NCI-H1092 (cell line): ENCODE data around the gene IL1RAPL1.

Experiments used
- DNase-seq: peaks from one replicate; lab custom pipeline; 2025; lab: John Stamatoyannopoulos, UW

IL1RAPL1 gene

DNA sequence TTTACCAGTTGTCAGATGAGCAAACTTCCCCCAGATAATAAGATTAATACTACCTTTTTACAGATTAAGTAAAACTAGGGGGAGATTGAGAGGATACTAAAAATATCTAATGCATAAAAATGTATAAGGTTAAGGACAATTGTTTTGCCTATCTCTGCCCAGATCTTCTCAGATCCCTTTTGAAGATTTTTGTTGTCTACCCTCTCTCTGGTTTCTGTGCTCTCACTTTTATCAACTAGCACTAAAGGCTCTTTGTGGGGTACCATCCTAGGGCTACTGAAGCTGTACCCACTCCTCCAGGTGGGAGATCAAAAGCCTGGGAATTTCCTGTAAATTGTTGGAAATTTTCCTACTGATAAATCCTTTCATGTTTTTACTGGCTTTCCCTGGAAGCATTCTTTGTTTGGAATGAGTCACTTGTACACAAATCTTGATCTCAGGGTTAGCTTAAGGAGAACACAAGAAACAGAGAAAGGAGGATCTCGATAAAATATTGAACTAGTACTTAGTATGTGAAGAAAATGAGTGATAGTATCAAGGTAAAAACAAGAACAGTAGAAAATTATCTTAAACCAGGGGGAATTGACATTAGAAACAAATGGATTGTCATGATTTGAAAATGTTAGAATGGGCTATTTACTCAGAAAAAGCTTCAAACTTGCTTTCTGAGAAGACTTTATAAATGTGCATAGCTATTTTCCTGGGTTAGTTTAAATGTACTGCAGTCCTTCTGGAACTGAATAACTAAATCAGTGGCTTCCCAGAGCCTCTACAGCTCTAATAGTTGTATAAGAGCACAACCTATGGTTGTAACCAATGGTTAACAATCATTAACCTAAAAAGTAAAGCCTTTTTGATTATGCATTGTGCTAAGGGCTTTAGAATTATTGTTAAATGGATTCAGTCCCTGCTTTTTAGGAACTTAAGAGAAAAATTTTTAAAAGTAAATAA, 948.2 kb downstream of the IL1RAPL1 start:
- DNase-seq, result no peak

GRCh38 chrX:29541038-29541437, 953.8 kb downstream of the IL1RAPL1 start:
- no peak for DNase-seq

DNA sequence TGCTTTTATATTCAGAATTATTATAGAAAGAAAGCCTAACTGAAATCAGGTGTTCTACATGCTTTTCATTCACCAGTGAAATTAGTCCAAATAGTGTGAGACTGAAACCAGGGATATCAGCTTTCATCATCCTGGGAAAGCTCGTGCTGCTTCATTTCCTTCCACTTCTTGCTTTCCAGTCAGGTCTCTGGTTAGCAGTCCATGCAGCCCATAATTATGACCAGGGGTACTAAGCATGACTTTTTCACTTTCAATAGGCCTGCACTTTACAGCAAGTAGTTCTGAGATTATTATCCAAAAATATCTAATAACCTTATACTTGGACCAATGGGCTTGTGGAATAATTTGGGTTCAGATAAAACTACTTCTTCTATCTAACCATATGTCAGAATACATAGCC, 954.9 kb downstream of the IL1RAPL1 start:
- no peak for DNase-seq

DNA sequence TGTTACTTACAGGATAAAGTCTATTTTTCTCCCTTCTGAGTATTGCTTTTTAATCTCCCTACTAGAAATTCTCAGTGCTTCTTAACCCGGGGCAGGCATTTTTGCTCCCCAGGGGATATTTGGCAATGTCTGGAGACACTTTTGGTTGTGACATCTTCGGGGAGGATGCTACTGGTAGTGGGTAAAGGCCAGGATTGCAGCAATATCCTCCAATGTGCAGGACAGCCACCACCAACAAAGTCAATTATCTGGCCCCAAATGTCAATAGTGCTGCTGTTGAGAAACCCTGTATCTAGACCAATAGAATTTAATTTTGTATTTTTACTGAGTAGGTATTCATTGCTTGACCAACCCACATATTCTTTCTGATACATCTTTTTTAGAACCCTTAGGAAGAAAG, 958.6 kb downstream of the IL1RAPL1 start:
- no peak for DNase-seq

GRCh38 chrX:29547877-29548276, 960.6 kb downstream of the IL1RAPL1 start:
- no peak for DNase-seq

DNA sequence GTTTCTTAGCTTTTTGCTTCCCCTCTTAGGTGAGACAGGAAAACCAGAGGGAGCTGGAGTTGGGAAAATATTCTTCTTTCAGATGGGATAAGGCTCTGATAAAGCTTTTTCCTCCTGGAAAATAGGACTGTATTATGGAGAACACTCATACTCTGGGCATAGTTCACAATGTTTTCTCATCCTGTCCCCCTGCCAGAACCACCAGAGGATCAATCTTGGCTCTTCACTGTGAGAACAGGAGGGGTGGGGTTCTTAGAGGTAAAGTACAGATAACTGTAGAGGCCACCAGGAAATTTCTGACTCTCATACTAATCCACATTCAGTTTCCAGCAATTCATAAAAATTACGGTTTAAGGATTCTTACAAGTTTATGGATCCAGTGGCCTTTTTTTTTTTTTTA, 966.3 kb downstream of the IL1RAPL1 start:
- DNase-seq, result no peak

GRCh38 chrX:29555465-29556091, 968.3 kb downstream of the IL1RAPL1 start:
- no peak for DNase-seq

DNA sequence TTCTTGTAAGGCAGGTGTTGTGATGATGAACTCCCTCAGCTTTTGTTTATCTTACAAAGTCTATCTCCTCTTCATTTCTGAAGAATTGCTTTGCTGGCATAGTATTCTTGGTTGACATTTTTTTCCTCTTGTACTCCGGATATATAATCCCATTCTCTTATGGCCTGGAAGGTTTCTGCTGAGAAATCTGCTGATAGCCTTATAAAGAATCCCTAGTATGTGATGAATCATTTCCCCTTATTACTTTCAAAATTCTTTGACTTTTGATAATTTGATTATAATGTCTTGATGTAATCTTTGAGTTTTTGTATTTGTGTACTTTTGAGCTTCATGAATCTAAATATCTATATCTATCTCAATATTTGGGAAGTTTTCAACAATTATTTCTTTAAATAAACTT, 972.8 kb downstream of the IL1RAPL1 start:
- no peak for DNase-seq

- DNase-seq, result no peak
Measured at GRCh38 chrX:29561417-29561816, 974.2 kb downstream of the IL1RAPL1 start.

DNA sequence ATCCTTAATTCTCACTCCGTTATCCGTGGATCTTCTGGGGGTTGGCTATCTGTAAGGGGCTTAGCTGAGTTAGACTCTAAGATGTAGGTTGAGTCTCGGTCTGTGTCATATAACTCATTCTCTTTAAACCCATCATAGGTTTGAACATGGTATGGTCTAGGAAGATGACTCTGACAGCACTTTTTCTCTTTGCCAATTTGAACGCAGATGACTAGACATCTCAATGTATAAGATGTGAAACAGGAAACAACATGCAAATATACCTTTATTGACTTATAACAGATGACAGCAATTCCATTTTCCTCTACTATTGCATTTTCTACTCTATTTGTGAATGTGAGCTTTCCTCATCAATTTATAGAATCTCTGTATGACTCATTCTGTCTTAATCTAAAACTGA, 993.3 kb downstream of the IL1RAPL1 start:
- no peak for DNase-seq

DNA sequence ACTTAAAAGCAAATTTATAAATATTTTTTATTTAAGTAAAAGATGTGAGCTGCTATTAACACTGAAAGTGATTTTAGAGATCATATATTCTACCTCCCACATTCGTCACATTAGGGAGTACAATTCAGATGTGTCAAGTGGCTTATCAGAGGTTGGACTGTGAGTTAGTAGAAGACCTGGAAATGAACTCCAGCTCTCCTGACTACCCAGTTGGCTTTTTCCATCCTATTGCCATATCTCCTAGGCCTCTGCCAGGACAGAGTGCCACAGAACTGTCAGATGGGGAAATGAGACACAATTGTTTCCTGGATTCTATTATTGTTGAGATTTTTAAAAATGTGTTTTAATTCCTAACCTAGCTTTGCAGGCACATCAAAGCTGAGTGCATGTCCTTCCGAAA, 994.0 kb downstream of the IL1RAPL1 start:
- no peak for DNase-seq

GRCh38 chrX:29587107-29587506, 999.9 kb downstream of the IL1RAPL1 start:
- DNase-seq, result no peak

- DNase-seq, result no peak
Measured at GRCh38 chrX:29590921-29591320, 1003.7 kb downstream of the IL1RAPL1 start.

DNA sequence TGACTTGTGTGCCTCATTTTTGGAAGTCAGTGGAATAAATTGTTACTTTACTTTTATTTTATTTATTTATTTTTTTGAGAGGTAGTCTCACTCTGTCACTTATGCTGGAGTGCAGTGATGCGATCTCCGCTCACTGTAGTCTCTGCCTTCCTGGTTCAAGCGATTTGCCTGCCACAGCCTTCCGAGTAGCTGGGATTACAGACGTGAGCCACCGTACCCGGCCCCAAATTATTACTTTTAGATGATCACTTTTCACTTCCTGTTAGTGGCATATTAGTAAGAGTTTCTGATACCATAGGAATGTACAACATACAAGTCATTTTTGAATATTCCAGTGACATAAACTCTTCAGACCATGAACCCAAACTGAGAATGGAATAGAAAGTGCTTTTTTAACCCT, 1017.1 kb downstream of the IL1RAPL1 start:
- DNase-seq, result no peak

- no peak for DNase-seq
Measured at GRCh38 chrX:29617276-29617675, 1030.0 kb downstream of the IL1RAPL1 start.

GRCh38 chrX:29617725-29618124, 1030.5 kb downstream of the IL1RAPL1 start:
- no peak for DNase-seq

GRCh38 chrX:29627833-29628232, 1040.6 kb downstream of the IL1RAPL1 start:
- DNase-seq, result no peak

- no peak for DNase-seq
Measured at GRCh38 chrX:29634516-29634915, 1047.3 kb downstream of the IL1RAPL1 start.

DNA sequence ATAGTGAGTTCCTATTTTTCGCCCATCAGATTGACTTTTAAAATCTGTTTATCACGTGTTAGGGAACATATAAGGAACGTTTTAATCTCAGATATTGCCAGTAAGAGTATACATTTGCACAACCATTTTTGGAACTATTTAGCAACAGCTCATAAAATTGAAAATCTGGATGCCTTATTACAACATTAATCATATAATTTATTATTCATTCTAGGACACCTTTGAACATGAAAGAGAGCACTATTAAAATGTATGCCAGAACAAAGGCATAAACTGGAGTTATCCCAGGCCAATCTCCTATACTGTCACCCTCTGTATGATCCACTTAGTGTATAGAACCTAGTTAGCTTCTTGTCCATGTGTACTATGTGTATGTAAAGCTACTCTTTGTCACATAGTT, 1049.1 kb downstream of the IL1RAPL1 start:
- no peak for DNase-seq

DNA sequence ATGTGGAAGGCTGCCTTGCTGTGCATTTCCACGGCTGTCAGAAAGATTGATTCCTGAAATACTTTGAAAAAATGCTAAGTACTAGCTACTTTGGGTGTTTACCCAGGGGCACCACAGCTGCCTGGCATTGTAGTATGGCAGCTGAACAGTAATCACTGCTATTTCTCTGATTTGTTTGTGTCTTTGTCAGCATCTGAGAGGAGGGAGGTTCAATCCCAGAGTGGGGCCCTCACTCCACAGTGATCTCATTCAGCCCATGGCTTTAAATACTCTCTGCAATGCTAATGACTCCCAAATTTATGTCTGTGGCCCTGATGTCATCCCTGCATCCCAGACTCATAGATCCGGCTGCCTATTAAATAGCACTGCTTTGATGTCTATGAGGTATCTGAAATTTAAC, 1052.9 kb downstream of the IL1RAPL1 start:
- no peak for DNase-seq

- no peak for DNase-seq
Measured at GRCh38 chrX:29641461-29641860, 1054.2 kb downstream of the IL1RAPL1 start.

DNA sequence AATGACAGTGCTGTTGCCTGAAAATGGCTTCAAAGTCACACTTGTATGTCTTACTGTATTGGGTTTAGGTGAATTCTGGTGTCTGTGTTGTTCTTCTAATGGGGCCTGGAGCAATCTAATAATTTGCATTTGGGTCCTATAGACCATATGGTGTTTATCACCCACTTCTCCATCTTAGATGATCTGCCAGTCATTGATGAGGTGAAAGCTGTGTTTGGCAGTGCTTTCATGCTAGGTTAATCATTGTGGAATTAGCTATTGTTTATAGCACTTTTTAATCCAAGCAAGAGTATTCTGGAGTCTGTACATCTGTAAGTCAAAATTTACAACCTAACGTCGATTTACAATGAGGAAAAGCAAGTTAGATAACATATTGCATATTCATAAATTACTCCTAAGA, 1055.9 kb downstream of the IL1RAPL1 start:
- DNase-seq, result no peak

GRCh38 chrX:29648161-29648560, 1060.9 kb downstream of the IL1RAPL1 start:
- no peak for DNase-seq

GRCh38 chrX:29652484-29652883, 1065.2 kb downstream of the IL1RAPL1 start:
- DNase-seq, result no peak
